OCI-LY1 (cell line): ENCODE measurements around the gene PCDHGB5.
"Not testable (repeated sequence)": the region's sequence is repeated elsewhere in the genome, so short reads cannot be mapped to it uniquely, and the experiment has no call there.

Experiments
- H2AFZ ChIP-seq: fragments of 200-600 bp; sonication (generic), shearing (Covaris generic); 2 replicates; pipeline ENCODE4 v1.6.0; 2014; ENCODE audit warnings: antibody characterized with exemption, mild to moderate bottlenecking, low read length
- H3F3A ChIP-seq: fragments of 200-600 bp; sonication (generic), shearing (Covaris generic); 2 replicates; pipeline ENCODE4 v1.6.0; 2014; ENCODE audit warnings: mild to moderate bottlenecking, antibody characterized with exemption, low read length, moderate library complexity; ENCODE audit not compliant: insufficient read depth
- H3K27ac ChIP-seq: fragments of 200-600 bp; sonication (generic); 2 replicates; pipeline ENCODE4 v1.5.1; 2014; ENCODE audit warnings: low read length, mixed run types, mild to moderate bottlenecking, low read depth; ENCODE audit not compliant: poor library complexity, severe bottlenecking
- H3K27me3 ChIP-seq: fragments of 200-600 bp; sonication (generic); 2 replicates; pipeline ENCODE4 v1.6.0; 2014; ENCODE audit warnings: antibody characterized with exemption, mild to moderate bottlenecking, low read length, moderate library complexity; ENCODE audit not compliant: insufficient read depth
- H3K36me3 ChIP-seq: fragments of 200-600 bp; sonication (generic); 2 replicates; pipeline ENCODE4 v1.6.1; 2014; ENCODE audit warnings: mild to moderate bottlenecking, antibody characterized with exemption, low read length, moderate library complexity, mixed read lengths; ENCODE audit not compliant: insufficient read depth
- H3K4me1 ChIP-seq: fragments of 200-600 bp; sonication (generic); 2 replicates; pipeline ENCODE4 v1.5.1; 2014; ENCODE audit warnings: mild to moderate bottlenecking, low read length, moderate library complexity; ENCODE audit not compliant: insufficient read depth, severe bottlenecking
- H3K4me2 ChIP-seq: fragments of 200-600 bp; sonication (generic), shearing (Covaris generic); 2 replicates; pipeline ENCODE4 v1.6.1; 2014; ENCODE audit warnings: low read length
- H3K4me3 ChIP-seq: fragments of 200-600 bp; sonication (generic); 2 replicates; pipeline ENCODE4 v1.5.1; 2014; ENCODE audit warnings: low read length, low read depth, mild to moderate bottlenecking, mixed read lengths; ENCODE audit not compliant: poor library complexity, severe bottlenecking
- H3K79me2 ChIP-seq: fragments of 200-600 bp; shearing (Covaris generic); 2 replicates; pipeline ENCODE4 v1.6.1; 2016; ENCODE audit warnings: mixed run types, low read length, mixed read lengths; ENCODE audit not compliant: insufficient read depth
- H3K9ac ChIP-seq: fragments of 200-600 bp; sonication (generic), shearing (Covaris generic); 2 replicates; pipeline ENCODE4 v1.6.1; 2014; ENCODE audit warnings: mild to moderate bottlenecking, low read length, mixed read lengths
- H3K9me2 ChIP-seq: fragments of 200-600 bp; sonication (generic), shearing (Covaris generic); 2 replicates; pipeline ENCODE4 v1.6.1; 2014; ENCODE audit warnings: low read depth, mild to moderate bottlenecking, low read length, mixed read lengths
- H3K9me3 ChIP-seq: fragments of 200-600 bp; shearing (Covaris generic); 2 replicates; pipeline ENCODE4 v1.6.1; 2014; ENCODE audit warnings: low read length, mixed read lengths
- H4K20me1 ChIP-seq: fragments of 200-600 bp; sonication (generic), shearing (Covaris generic); 2 replicates; pipeline ENCODE4 v1.6.0; 2016; ENCODE audit warnings: mild to moderate bottlenecking, low read length; ENCODE audit not compliant: insufficient read depth
- CTCF ChIP-seq: fragments of 200-600 bp; sonication (generic), shearing (Covaris generic); IDR thresholded peaks from 2 replicates; pipeline ENCODE4 v1.5.1; 2017; ENCODE audit warnings: mild to moderate bottlenecking, antibody characterized with exemption, low read length, moderate library complexity, mixed read lengths
- EZH2 ChIP-seq: fragments of 200-600 bp; sonication (generic), shearing (Covaris generic); IDR thresholded peaks from 2 replicates; pipeline ENCODE4 v1.8.0; 2017; ENCODE audit warnings: borderline replicate concordance, mixed run types, mild to moderate bottlenecking, antibody characterized with exemption, low read length, moderate library complexity, mixed read lengths

The PCDHGB5 gene

GRCh38 chr5:141382469-141383294 lies 15.1 kb upstream of the PCDHGB5 start, which contains the start of gene PCDHGA7:
Gene PCDHGA7 (plus strand): TSS chr5:141382742. CDS start chr5:141382900, 158 bp downstream.
- H3K9me3 ChIP-seq, result peaks cover 9% of the 10 kb centered on the region
- no peak within 1 kb of the TSS for H3K27ac ChIP-seq
- no peak within 1 kb of the TSS for H3K4me3 ChIP-seq

GRCh38 chr5:141383345-141383744 lies 14.4 kb upstream of the PCDHGB5 start:
- Histone ChIP-seq H3K27ac (no peak overlapping the region), H3K4me3 (no peak overlapping the region), H3K4me2 (no peak overlapping the region), H2AFZ (no peak overlapping the region), H3K9me2 (no peaks in the 10 kb centered on the region), H3K9ac (no peak overlapping the region), H4K20me1 (no peaks in the 10 kb centered on the region), H3K27me3 (no peaks in the 10 kb centered on the region), H3K4me1 (no peaks in the 10 kb centered on the region), H3F3A (no peaks in the 10 kb centered on the region), H3K36me3 (no peaks in the 10 kb centered on the region), H3K79me2 (no peaks in the 10 kb centered on the region), H3K9me3 (peaks cover 9% of the 10 kb centered on the region)
- TF ChIP-seq CTCF, result no peak
- TF ChIP-seq EZH2, result no peak

More at GRCh38 chr5:141382469-141383294, 15.1 kb upstream of the PCDHGB5 start, which contains the start of gene PCDHGA7:
- Histone ChIP-seq H3K4me2 (no peak within 1 kb of the TSS), H3K27me3 (no peaks in the 10 kb centered on the region), H3K79me2 (no peaks in the 10 kb centered on the region), H3K9me2 (no peaks in the 10 kb centered on the region), H3F3A (no peaks in the 10 kb centered on the region), H3K4me1 (no peaks in the 10 kb centered on the region), H3K36me3 (no peaks in the 10 kb centered on the region), H3K9ac (no peak within 1 kb of the TSS), H4K20me1 (no peaks in the 10 kb centered on the region), H2AFZ (no peak within 1 kb of the TSS)
- TF ChIP-seq EZH2 (no peak), CTCF (no peak)

- no peaks in the 10 kb centered on the region for H3K27me3 ChIP-seq
- H3K36me3 ChIP-seq, result no peaks in the 10 kb centered on the region
- no peaks in the 10 kb centered on the region for H3F3A ChIP-seq
- peaks cover 12% of the 10 kb centered on the region for H3K9me3 ChIP-seq
- no peaks in the 10 kb centered on the region for H3K79me2 ChIP-seq
- no peak overlapping the region for H3K27ac ChIP-seq
- no peak overlapping the region for H2AFZ ChIP-seq
- H3K4me3 ChIP-seq, result no peak overlapping the region
- TF ChIP-seq CTCF, result no peak
- TF ChIP-seq EZH2, result no peak
- H3K4me1 ChIP-seq, result no peaks in the 10 kb centered on the region
- no peaks in the 10 kb centered on the region for H3K9me2 ChIP-seq
- no peak overlapping the region for H3K4me2 ChIP-seq
- no peak overlapping the region for H3K9ac ChIP-seq
- H4K20me1 ChIP-seq, result no peaks in the 10 kb centered on the region
Observed at GRCh38 chr5:141384471-141385267, 13.1 kb upstream of the PCDHGB5 start.

GRCh38 chr5:141387557-141388311 lies 10.0 kb upstream of the PCDHGB5 start, which contains the start of gene PCDHGB4:
Gene PCDHGB4 (plus strand): TSS chr5:141387698. CDS start chr5:141387885, 187 bp downstream.
- H3K9me2 ChIP-seq, H3K4me3 ChIP-seq, H3K9ac ChIP-seq, H3K36me3 ChIP-seq, H4K20me1 ChIP-seq, H3K4me1 ChIP-seq, H3K4me2 ChIP-seq, H3K27me3 ChIP-seq, H3F3A ChIP-seq, H3K79me2 ChIP-seq, H3K27ac ChIP-seq, H2AFZ ChIP-seq: not testable (repeated sequence)
- peaks cover 13% of the 10 kb centered on the region for H3K9me3 ChIP-seq
